NT2/D1 (cell line): Measurements from ENCODE around the gene HOXB6.

Experiments
- DNase-seq: peaks from one replicate; pipeline ENCODE4 v3.0.0-alpha.2; 2011; ENCODE audit warnings: low read depth, low spot score
- H3K27me3 ChIP-seq: 2 replicates; pipeline ENCODE4 v1.6.0; 2011; ENCODE audit warnings: mild to moderate bottlenecking; ENCODE audit not compliant: insufficient read length, insufficient read depth
- H3K36me3 ChIP-seq: 2 replicates; pipeline ENCODE4 v1.6.1; 2011; ENCODE audit warnings: mild to moderate bottlenecking, low read length, mixed read lengths; ENCODE audit not compliant: insufficient read depth, insufficient read length
- H3K4me1 ChIP-seq: 2 replicates; pipeline ENCODE4 v1.5.1; 2011; ENCODE audit not compliant: insufficient read depth, insufficient read length
- H3K4me3 ChIP-seq: 2 replicates; pipeline ENCODE4 v1.5.1; 2011; ENCODE audit warnings: low read depth; ENCODE audit not compliant: insufficient read length
- H3K9ac ChIP-seq: 2 replicates; pipeline ENCODE4 v1.6.0; 2011; ENCODE audit warnings: low read depth; ENCODE audit not compliant: insufficient read length
- H3K9me3 ChIP-seq: 2 replicates; pipeline ENCODE4 v1.5.1; 2011; ENCODE audit warnings: mild to moderate bottlenecking, low read length; ENCODE audit not compliant: insufficient read depth
- SUZ12 ChIP-seq: IDR thresholded peaks from 2 replicates; pipeline ENCODE4 v1.6.1; 2011; ENCODE audit not compliant: insufficient read length, insufficient read depth; ENCODE audit errors: extremely low read depth
- YY1 ChIP-seq: IDR thresholded peaks from 2 replicates; pipeline ENCODE4 v1.6.1; 2011; ENCODE audit not compliant: insufficient read length, insufficient read depth
- ZNF274 ChIP-seq: IDR thresholded peaks from 2 replicates; pipeline ENCODE4 v1.6.1; 2011; ENCODE audit warnings: mild to moderate bottlenecking, low read depth, low read length

The HOXB6 gene

DNA sequence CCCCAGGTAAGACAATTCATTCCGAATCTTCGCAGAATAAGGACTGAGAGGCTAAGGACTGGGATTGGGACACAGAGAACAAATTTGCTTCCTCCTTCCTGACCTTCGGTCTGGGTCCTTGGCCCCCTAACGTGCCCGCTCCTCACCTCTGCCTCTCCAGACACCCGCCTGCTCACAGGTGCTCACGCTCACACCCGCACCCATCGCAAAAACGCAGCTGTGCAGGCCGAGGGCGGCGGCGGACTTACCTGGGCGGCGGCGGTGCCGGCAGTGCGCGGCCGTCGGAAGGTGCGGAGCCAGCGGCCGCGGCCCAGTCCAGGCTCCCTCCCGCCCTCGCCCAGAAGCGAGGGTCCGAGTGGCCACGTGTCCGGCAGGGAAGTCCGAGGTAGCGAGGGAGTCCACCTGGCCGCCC is 28.5 kb upstream of the HOXB6 start:
- TF ChIP-seq YY1 (no peak), ZNF274 (no peak), SUZ12 (no peak)

DNA sequence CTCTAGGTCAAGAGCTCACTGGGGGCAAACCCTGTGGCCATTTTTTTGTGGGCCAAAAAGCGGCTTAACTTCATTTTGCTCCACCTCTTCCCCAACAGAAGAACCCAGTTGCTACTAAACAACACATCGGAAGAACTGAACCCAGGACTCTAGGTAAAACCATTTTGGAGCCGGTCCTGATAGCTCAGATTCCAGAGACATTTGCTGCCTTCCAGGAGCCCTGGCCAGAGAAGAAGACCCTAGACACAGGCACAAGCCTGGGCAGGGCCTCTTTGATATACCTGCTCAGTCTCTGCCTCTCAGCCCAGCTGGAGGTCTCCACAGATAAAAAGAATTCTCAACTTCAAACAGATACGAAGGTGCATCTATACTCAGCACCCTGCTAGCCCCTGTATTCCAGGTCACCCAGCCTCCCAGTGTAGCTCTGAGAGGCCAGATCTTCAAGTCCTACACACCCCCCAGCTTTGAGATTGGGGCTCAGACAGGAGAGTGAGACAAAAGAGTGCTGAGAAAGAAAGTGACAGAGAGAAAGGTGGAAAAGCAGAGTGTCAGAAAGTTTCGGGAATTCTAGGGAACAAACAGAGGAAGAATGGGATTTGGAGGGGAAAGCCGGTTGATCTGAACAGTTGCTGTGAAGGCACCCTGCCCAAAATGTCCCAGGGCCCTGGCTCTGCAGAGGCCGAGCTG is 27.9 kb upstream of the HOXB6 start:
- Histone ChIP-seq H3K9ac (no peak overlapping the region), H3K4me1 (peaks cover 3% of the 10 kb centered on the region), H3K27me3 (peaks cover 28% of the 10 kb centered on the region), H3K4me3 (no peak overlapping the region), H3K36me3 (peaks cover 56% of the 10 kb centered on the region), H3K9me3 (no peaks in the 10 kb centered on the region)
- no peak for TF ChIP-seq ZNF274
- TF ChIP-seq YY1: no peak
- TF ChIP-seq SUZ12: no peak
- DNase-seq: no peak

More for the DNA sequence above, 28.5 kb upstream of the HOXB6 start:
- no peak for DNase-seq
- H3K4me1 ChIP-seq: peaks cover 3% of the 10 kb centered on the region
- no peaks in the 10 kb centered on the region for H3K9me3 ChIP-seq
- peaks cover 23% of the 10 kb centered on the region for H3K27me3 ChIP-seq
- peaks cover 60% of the 10 kb centered on the region for H3K36me3 ChIP-seq
- no peak overlapping the region for H3K9ac ChIP-seq
- H3K4me3 ChIP-seq: no peak overlapping the region

DNA sequence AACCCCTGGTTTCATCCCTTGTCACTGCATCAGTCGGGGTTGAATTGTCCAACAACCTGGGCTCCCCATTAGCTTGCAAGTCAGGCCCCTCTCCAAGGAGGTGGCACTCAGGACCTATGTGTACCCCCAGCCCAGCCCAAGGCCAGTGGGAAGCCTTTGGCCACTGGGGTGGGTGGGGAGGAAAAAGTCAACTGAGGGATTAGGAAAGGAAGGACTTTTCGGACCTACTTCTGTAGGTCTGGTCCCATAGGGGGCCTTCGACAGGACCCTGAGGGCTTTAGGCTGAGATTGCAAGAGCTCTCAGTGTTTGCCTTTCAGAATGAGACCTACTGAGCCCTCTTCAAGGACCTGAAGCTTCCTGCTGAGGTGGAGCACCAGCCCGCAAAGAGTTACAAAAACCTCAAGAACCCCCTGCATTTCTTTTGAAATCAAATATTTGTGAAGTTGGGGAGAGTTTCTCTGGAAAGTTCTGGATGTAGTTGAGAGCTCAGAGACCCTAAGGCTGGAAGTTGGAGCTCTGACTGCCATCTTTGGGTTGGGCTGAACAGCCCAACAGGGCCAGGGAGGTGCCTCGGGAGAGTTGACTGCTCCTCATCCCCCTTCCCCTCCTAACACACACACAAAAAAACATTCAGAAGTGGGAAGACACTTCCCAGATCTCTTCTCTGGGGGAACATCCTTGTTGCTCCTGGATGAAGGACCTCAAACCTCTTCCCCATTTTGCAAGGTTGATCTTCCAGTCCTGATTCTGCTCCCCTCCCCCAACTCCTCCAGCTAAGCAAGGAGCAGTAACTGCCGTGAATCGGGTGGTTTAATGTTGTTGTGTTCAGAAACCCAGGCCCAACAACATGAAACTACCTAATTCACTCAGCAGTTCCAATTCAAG is 27.1 kb upstream of the HOXB6 start:
- H3K36me3 ChIP-seq: peaks cover 53% of the 10 kb centered on the region
- H3K4me1 ChIP-seq: peaks cover 3% of the 10 kb centered on the region
- H3K9me3 ChIP-seq: no peaks in the 10 kb centered on the region
- no peak overlapping the region for H3K9ac ChIP-seq
- no peak for TF ChIP-seq ZNF274
- peaks cover 36% of the 10 kb centered on the region for H3K27me3 ChIP-seq
- DNase-seq: no peak
- no peak overlapping the region for H3K4me3 ChIP-seq

DNA sequence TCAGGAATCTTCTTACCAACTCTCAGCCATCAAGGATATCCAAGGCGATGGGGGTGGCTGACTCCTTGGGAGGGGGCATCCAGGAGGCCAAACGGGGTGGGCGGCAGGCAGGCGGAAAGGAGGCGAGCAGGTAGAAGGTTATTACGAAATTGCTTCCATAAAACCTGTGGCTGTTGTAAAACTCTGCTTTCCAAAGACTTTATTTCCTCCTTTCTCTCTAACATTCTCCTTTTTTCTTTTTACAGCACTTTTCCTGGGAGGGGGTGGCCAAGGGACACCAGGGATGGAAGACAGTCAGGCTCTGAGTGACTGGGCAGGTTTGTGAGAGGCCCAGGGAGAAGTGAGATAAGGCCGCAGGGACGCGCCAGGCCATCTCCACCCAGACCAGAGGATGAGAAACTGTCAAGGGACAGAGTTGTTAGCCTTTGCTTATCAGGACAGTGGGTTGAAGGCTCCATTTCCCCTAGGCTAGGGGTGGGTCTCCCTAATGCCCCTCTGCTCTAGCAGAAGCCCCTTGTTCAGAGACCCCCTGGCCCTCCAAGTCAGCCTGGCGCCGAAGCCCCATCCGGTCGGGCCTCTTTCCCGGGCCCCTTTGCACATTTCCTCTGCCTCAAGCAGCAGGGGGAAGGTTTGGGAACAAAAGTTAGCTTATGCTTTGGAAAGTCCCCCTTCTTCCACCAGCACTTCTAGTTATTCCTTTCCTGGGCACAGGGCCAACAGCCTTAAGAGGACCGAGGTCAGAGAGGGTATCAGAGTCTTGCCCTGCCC is 26.3 kb upstream of the HOXB6 start:
- DNase-seq: no peak
- no peak overlapping the region for H3K4me3 ChIP-seq
- peaks cover 48% of the 10 kb centered on the region for H3K36me3 ChIP-seq
- peaks cover 45% of the 10 kb centered on the region for H3K27me3 ChIP-seq
- TF ChIP-seq YY1 (no peak), ZNF274 (no peak), SUZ12 (no peak)
- H3K9ac ChIP-seq: no peak overlapping the region
- H3K4me1 ChIP-seq: no peaks in the 10 kb centered on the region
- no peaks in the 10 kb centered on the region for H3K9me3 ChIP-seq

DNA sequence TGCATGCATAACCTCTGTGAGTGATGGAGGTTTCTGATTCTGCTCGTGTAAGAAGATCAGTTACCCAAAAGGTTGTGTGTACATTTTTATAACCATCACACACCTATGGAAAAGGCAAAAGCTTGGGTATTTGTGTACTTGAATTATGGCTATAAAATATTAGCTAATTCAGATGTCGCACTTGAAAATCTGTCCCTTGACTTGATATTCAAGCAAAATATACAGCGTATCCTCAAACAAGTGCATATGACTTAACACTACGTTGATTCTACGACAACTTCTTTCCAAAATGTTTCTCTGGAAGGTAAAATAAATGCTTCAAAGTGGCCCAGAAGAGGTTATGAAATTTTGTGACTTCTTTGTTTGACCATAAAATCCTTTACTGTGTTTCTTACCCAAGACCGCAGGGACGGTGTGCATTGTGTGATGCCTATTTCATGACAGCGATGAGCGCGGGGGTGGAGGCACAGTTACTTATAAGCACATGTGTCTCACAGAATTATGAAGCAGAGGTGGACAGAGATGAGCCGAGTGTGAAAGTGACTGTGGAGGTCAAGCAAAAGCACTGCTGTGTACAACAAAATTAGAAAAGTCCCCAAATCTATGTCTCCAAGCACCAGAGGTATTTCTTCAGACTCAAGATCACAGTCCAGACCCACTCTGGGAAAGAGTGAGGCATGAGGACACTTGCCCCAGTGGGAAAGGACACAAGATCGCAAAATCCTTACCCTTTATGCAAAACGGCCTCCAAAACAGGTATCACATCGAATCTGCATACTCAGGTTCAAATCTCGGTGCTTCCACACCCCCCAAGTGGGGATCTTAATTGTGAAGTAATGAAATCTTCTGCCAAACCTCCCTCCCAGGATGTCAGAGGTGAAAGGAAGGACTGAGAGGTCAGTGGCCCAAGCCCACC is 25.5 kb upstream of the HOXB6 start:
- H3K4me1 ChIP-seq: no peaks in the 10 kb centered on the region
- no peak overlapping the region for H3K9ac ChIP-seq
- H3K27me3 ChIP-seq: peaks cover 53% of the 10 kb centered on the region
- H3K36me3 ChIP-seq: peaks cover 39% of the 10 kb centered on the region
- H3K4me3 ChIP-seq: no peak overlapping the region
- no peak for DNase-seq
- TF ChIP-seq SUZ12: no peak
- no peak for TF ChIP-seq ZNF274
- no peak for TF ChIP-seq YY1
- no peaks in the 10 kb centered on the region for H3K9me3 ChIP-seq

DNA sequence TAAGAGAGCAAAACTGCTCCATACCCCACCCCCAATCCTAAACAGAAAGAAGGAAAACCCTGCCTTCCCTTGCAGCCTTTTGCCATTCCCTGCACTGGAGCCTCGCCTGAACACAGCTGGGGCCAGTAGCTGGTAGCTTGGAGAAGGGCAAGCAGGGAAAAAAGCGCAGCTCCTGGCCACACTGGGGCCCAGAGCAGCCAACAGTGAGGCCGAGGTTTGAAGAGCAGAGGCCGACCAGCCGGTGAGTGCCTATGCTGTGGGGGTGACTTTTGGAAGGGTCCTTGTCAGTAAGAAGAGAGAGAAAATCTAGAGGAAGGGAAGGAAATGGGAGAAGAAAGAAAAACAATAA is 24.6 kb upstream of the HOXB6 start:
- Histone ChIP-seq H3K9ac (no peak overlapping the region), H3K27me3 (peaks cover 62% of the 10 kb centered on the region), H3K4me3 (no peak overlapping the region), H3K9me3 (no peaks in the 10 kb centered on the region), H3K36me3 (peaks cover 30% of the 10 kb centered on the region), H3K4me1 (no peaks in the 10 kb centered on the region)
- TF ChIP-seq SUZ12: no peak
- no peak for TF ChIP-seq YY1
- TF ChIP-seq ZNF274: no peak
- DNase-seq: no peak
